H9 (cell line): ENCODE data around the gene FARP1. TPM values are rescaled to one million over a fixed set of nuclear protein-coding genes. Genes with fewer than 3 reads are reported as not detected.

ENCODE experiments used
- DNase-seq: peaks from one replicate; pipeline ENCODE4 v3.0.0-alpha.2; 2017
- H2AFZ ChIP-seq: one replicate; pipeline ENCODE4 v1.6.1; 2013; ENCODE audit warnings: mild to moderate bottlenecking, low read length, control low read depth, moderate library complexity
- H2AK5ac ChIP-seq: 2 replicates; pipeline ENCODE4 v1.6.1; 2013; ENCODE audit warnings: low read length, control low read depth, mixed read lengths; ENCODE audit not compliant: insufficient read length
- H2BK120ac ChIP-seq: one replicate; pipeline ENCODE4 v1.6.1; 2013; ENCODE audit warnings: low read depth, mild to moderate bottlenecking, low read length, control low read depth, inconsistent platforms; ENCODE audit not compliant: poor library complexity, severe bottlenecking
- H2BK12ac ChIP-seq: 2 replicates; pipeline ENCODE4 v1.6.1; 2013; ENCODE audit warnings: low read length, control low read depth, mixed read lengths, low read depth; ENCODE audit not compliant: insufficient read length
- H2BK15ac ChIP-seq: 2 replicates; pipeline ENCODE4 v1.6.1; 2013; ENCODE audit warnings: low read depth, low read length, control low read depth
- H2BK20ac ChIP-seq: one replicate; pipeline ENCODE4 v1.6.1; 2013; ENCODE audit warnings: low read depth, mild to moderate bottlenecking, low read length, control low read depth, inconsistent platforms; ENCODE audit not compliant: poor library complexity, severe bottlenecking
- H2BK5ac ChIP-seq: 2 replicates; pipeline ENCODE4 v1.6.1; 2013; ENCODE audit warnings: low read length, control low read depth, mixed read lengths; ENCODE audit not compliant: insufficient read length
- H3K14ac ChIP-seq: 2 replicates; pipeline ENCODE4 v1.6.1; 2013; ENCODE audit warnings: low read length, control low read depth; ENCODE audit not compliant: insufficient read depth
- H3K18ac ChIP-seq: 2 replicates; pipeline ENCODE4 v1.6.1; 2013; ENCODE audit warnings: low read depth, mild to moderate bottlenecking, mixed read lengths, low read length, control low read depth; ENCODE audit not compliant: insufficient read length
- H3K23ac ChIP-seq: 2 replicates; pipeline ENCODE4 v1.6.1; 2013; ENCODE audit warnings: low read length, control low read depth, mixed read lengths, low read depth; ENCODE audit not compliant: insufficient read length
- H3K23me2 ChIP-seq: 2 replicates; pipeline ENCODE4 v1.6.1; 2013; ENCODE audit warnings: low read depth, mild to moderate bottlenecking, mixed read lengths, low read length, control low read depth; ENCODE audit not compliant: insufficient read length, poor library complexity, severe bottlenecking
- H3K27ac ChIP-seq: 2 replicates; pipeline ENCODE4 v1.5.1; 2013; ENCODE audit warnings: low read length, control low read depth, mixed read lengths, low read depth; ENCODE audit not compliant: insufficient read length
- H3K27me3 ChIP-seq: 2 replicates; pipeline ENCODE4 v1.6.1; 2013; ENCODE audit warnings: low read length, control low read depth, inconsistent platforms; ENCODE audit not compliant: insufficient read depth
- H3K4ac ChIP-seq: 2 replicates; pipeline ENCODE4 v1.6.1; 2013; ENCODE audit warnings: low read depth, mild to moderate bottlenecking, control low read depth, inconsistent platforms, low read length, moderate library complexity
- H3K4me1 ChIP-seq: 2 replicates; pipeline ENCODE4 v1.6.1; 2013; ENCODE audit warnings: low read length, control low read depth, inconsistent platforms; ENCODE audit not compliant: insufficient read depth
- H3K4me2 ChIP-seq: 2 replicates; pipeline ENCODE4 v1.6.1; 2013; ENCODE audit warnings: low read length, control low read depth, mixed read lengths; ENCODE audit not compliant: insufficient read length, insufficient read depth
- H3K56ac ChIP-seq: 2 replicates; pipeline ENCODE4 v1.6.1; 2013; ENCODE audit warnings: low read depth, mild to moderate bottlenecking, mixed read lengths, low read length, control low read depth; ENCODE audit not compliant: insufficient read length
- H3K79me1 ChIP-seq: 2 replicates; pipeline ENCODE4 v1.6.1; 2013; ENCODE audit warnings: low read depth, mild to moderate bottlenecking, moderate library complexity, low read length, control low read depth, inconsistent platforms; ENCODE audit not compliant: insufficient read depth, poor library complexity, severe bottlenecking
- H3K79me2 ChIP-seq: 2 replicates; pipeline ENCODE4 v1.6.1; 2013; ENCODE audit warnings: low read length, control low read depth, inconsistent platforms; ENCODE audit not compliant: insufficient read depth
- H3K9ac ChIP-seq: 2 replicates; pipeline ENCODE4 v1.6.1; 2013; ENCODE audit warnings: low read length, control low read depth, mixed read lengths; ENCODE audit not compliant: insufficient read length; ENCODE audit errors: extremely low read depth
- H3K9me3 ChIP-seq: one replicate; pipeline ENCODE4 v1.6.1; 2013; ENCODE audit warnings: low read depth, low read length, inconsistent platforms; ENCODE audit not compliant: control insufficient read depth
- H3T11ph ChIP-seq: one replicate; pipeline ENCODE4 v1.6.1; 2013; ENCODE audit warnings: mild to moderate bottlenecking, low read length, control low read depth, inconsistent platforms
- H4K20me1 ChIP-seq: one replicate; pipeline ENCODE4 v1.6.1; 2013; ENCODE audit not compliant: control insufficient read depth, insufficient read length, insufficient read depth
- H4K5ac ChIP-seq: 2 replicates; pipeline ENCODE4 v1.6.1; 2013; ENCODE audit warnings: low read depth, mild to moderate bottlenecking, mixed read lengths, low read length, control low read depth; ENCODE audit not compliant: insufficient read length
- H4K8ac ChIP-seq: replicated peaks from 2 replicates; pipeline ENCODE4 v1.6.1; 2013; ENCODE audit warnings: low read length, control low read depth, mixed read lengths, low read depth; ENCODE audit not compliant: insufficient read length
- H4K91ac ChIP-seq: 2 replicates; pipeline ENCODE4 v1.6.1; 2013; ENCODE audit warnings: low read depth, mild to moderate bottlenecking, moderate library complexity, mixed read lengths, low read length, control low read depth; ENCODE audit not compliant: insufficient read length
- H3K27ac Mint-ChIP-seq, 3 experiments: 2 replicates in 2 of 3; 3 replicates in 1 of 3; pipeline ENCODE4 v1.8.0; 2020 to 2021; ENCODE audit warnings: mixed read lengths in 3 of 3, mild to moderate bottlenecking in 1 of 3, moderate library complexity in 1 of 3
- H3K27me3 Mint-ChIP-seq: 2 replicates; pipeline ENCODE4 v1.8.0; 2021; ENCODE audit warnings: low read depth, mild to moderate bottlenecking, moderate library complexity, mixed read lengths
- H3K36me3 Mint-ChIP-seq, 3 experiments: 2 replicates in 2 of 3; 3 replicates in 1 of 3; pipeline ENCODE4 v1.8.0; 2020 to 2021; ENCODE audit warnings: low read depth in 3 of 3, mixed read lengths in 3 of 3; ENCODE audit not compliant: insufficient read depth in 1 of 3
- H3K4me1 Mint-ChIP-seq, 2 experiments: 2 replicates each; pipeline ENCODE4 v1.8.0; 2020; ENCODE audit warnings: mixed read lengths in 2 of 2
- H3K4me3 Mint-ChIP-seq, 2 experiments: 2 replicates in 1 of 2; 3 replicates in 1 of 2; pipeline ENCODE4 v1.8.0; 2020 to 2021; ENCODE audit warnings: mild to moderate bottlenecking in 2 of 2, mixed read lengths in 2 of 2, moderate library complexity in 1 of 2
- H3K9me3 Mint-ChIP-seq, 2 experiments: 2 replicates in 1 of 2; 3 replicates in 1 of 2; pipeline ENCODE4 v1.8.0; 2020; ENCODE audit warnings: mild to moderate bottlenecking in 2 of 2, mixed read lengths in 2 of 2, moderate library complexity in 1 of 2
- WGBS: extraction: QIAGEN DNeasy Blood & Tissue Kit; methylation state at CpG from one replicate; pipeline ENCODE4 v1.1.7; 2013; ENCODE audit warnings: missing lambda C conversion rate, low lambda C conversion rate, mixed read lengths; ENCODE audit not compliant: insufficient read length; ENCODE audit errors: extremely low coverage; 5-methylcytosine and 5-hydroxymethylcytosine counted together
- total RNA-seq: library from RNA; stranded (reverse); gene quantifications from 2 replicates; pipeline ENCODE4 v1.2.1, GENCODE V29; 2021
- TF ChIP-seq, protein P1 (sequence below): fragments of 200-600 bp; sonication (generic); conservative IDR thresholded peaks from 3 replicates; pipeline ENCODE4 v1.8.0; 2021; ENCODE audit warnings: antibody characterized with exemption, mild to moderate bottlenecking

Gene FARP1
- total RNA-seq, 1 experiment from 2014 or later = 95.9 TPM

- no peak for DNase-seq
- H3K9me3 Mint-ChIP-seq = no peaks in the 10 kb centered on the region
- Histone ChIP-seq H2AK5ac (no peak overlapping the region), H3K27me3 (no peaks in the 10 kb centered on the region), H4K8ac (no peak overlapping the region), H4K20me1 (no peaks in the 10 kb centered on the region), H3K4me1 (peaks cover 21% of the 10 kb centered on the region; the same call in 1 of the 2 replicates), H4K5ac (no peak overlapping the region), H3T11ph (no peak overlapping the region), H3K23me2 (no peaks in the 10 kb centered on the region), H3K23ac (no peak overlapping the region), H2AFZ (no peak overlapping the region), H3K79me1 (no peaks in the 10 kb centered on the region), H2BK120ac (no peak overlapping the region), H2BK15ac (no peak overlapping the region), H3K14ac (no peak overlapping the region), H3K27ac (no peak overlapping the region), H3K9me3 (no peaks in the 10 kb centered on the region), H3K79me2 (peaks cover 5% of the 10 kb centered on the region; the same call in 1 of the 2 replicates), H3K18ac (no peak overlapping the region), H3K4me2 (no peak overlapping the region), H4K91ac (no peak overlapping the region), H3K9ac (no peak overlapping the region), H2BK5ac (no peak overlapping the region), H2BK20ac (no peak overlapping the region), H2BK12ac (no peak overlapping the region), H3K4ac (no peak overlapping the region), H3K56ac (no peak overlapping the region)
- no CpG with 5 or more reads among the region's 9 CpGs for WGBS
- H3K4me1 Mint-ChIP-seq = peaks cover 38 to 47% of the 10 kb centered on the region in 2 experiments
- H3K27me3 Mint-ChIP-seq = no peaks in the 10 kb centered on the region
- peak overlapping the region in 1 of 3 experiments; percentile 33; a peak in 1 of 7 replicates for H3K27ac Mint-ChIP-seq
- H3K4me3 Mint-ChIP-seq = no peak overlapping the region
- H3K36me3 Mint-ChIP-seq = peaks cover 0 to 6% (median 0%) of the 10 kb centered on the region in 3 experiments; a peak in 4 of 7 replicates
- TF ChIP-seq, protein P1, sequence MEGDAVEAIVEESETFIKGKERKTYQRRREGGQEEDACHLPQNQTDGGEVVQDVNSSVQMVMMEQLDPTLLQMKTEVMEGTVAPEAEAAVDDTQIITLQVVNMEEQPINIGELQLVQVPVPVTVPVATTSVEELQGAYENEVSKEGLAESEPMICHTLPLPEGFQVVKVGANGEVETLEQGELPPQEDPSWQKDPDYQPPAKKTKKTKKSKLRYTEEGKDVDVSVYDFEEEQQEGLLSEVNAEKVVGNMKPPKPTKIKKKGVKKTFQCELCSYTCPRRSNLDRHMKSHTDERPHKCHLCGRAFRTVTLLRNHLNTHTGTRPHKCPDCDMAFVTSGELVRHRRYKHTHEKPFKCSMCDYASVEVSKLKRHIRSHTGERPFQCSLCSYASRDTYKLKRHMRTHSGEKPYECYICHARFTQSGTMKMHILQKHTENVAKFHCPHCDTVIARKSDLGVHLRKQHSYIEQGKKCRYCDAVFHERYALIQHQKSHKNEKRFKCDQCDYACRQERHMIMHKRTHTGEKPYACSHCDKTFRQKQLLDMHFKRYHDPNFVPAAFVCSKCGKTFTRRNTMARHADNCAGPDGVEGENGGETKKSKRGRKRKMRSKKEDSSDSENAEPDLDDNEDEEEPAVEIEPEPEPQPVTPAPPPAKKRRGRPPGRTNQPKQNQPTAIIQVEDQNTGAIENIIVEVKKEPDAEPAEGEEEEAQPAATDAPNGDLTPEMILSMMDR = no peak
Observed at GRCh38 chr13:98320561-98321105, 177.7 kb downstream of the FARP1 start.
